ENCODE measurements around the gene ARHGAP24.
"Not testable (repeated sequence)": the region's sequence is repeated elsewhere in the genome, so short reads cannot be mapped to it uniquely, and the experiment has no call there.

ARHGAP24 gene

DNA sequence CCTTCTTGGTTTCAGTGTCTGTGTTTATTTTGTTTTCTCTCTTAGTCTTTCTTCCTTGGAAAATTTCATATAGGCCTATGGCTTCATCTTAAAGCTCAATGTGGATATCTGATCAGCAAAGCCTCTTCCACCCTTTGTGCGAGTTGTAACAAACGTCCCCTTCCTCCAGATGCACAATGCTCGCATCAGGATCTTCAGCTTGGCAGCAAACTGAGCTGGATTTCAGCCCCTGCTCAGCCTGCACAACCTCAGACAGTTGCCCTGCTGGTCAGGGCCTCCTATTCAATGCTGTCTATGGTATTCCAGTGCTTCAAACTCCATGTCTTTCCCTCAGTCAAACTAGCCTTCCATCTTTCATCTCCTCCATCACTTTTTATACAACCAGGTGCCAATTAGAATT lies 309.4 kb downstream of the ARHGAP24 start:
- DNase-seq = no peak

DNA sequence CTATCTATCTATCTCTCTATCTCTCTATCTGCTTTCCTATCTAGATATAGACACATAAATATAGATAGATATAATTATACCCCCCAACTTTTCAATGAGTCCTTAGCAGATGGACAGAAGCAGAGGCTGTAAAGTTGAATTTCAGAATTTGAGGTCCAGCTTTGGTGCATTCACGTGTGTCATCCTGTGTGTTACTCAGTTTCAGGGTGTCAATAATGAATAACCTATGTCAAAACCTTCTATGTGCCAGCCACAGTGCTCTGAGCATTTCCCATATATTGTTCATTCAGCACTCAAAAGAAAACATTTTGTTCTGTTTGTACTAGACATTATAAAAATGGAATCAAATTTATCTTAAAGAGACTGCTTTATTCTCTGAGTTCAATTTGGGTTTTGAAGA lies 310.0 kb downstream of the ARHGAP24 start:
- DNase-seq = no peak

DNA sequence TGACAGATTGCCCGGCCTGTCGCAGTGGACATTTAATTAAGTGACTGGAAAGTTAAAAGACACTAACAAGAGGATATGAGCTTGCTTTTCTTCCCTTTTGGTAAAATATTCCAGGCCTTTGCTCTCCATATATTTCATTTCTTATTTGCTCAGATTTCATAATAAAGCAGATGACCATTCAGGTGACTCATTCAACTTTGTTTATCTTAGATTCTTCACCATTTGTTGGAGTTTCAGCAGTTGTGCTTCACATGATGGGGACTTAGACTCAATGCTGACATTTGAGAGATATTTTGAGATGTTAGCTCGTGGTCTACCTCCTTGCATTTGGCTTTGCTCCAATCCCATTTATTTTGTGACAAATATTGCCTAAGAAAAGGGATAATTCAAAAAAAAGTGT lies 312.2 kb downstream of the ARHGAP24 start:
- DNase-seq = no peak

DNA sequence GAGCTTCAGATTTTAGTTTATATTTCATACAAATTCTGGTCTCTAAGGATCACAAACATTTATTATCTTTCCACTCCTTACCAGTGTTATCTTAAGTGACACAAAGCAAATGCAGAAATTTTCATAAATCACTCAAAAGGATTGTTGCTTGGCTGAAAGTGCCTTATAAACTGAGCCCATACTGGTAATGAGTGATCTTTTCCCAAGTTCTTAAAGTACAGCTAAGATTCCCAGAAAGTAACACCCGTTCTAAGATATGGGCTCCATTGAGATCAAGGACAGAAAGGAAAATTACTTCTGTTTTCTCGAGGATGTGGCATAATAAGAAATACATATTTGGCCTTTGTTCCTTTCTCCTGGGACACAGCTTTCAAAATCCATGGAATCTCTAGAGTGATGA lies 313.7 kb downstream of the ARHGAP24 start:
- DNase-seq = no peak

DNA sequence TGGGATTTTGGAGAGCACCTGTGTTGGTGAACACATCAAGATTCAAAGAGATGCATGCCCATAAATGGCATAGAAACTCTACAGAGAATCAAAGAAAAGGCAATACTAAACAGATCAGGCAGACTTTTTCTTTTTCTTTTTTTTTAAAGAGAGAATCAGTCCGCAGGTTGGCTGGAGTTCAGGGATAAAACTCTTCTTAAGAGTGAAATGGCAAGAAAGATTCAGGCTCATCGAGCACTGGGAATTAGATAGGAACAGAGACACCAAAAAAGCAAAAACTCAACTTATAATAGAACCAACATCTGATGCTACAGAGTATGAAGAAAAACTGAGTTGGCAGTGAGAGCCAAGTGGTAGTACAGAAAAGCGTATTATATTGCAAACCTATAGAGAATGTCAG lies 314.3 kb downstream of the ARHGAP24 start:
- no peak for DNase-seq

DNA sequence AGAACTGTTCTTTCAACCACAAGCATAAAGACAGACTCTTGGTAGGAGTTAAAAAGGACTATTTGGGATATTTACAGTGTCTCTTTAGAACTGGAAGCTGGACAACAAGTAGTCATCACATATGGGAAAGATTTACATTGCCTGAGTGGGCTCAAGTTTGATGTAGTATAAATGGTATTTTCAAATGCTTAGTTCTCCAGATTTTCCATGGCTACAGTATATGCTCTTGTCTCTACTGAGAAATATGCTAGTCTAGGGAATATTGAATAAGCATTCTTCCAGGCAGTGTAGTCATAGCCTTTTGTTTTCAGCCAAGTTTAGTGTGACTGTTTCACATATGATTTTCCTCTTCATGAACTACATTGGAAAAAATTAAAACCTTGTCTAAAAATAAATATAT lies 315.6 kb downstream of the ARHGAP24 start:
- no peak for DNase-seq

DNA sequence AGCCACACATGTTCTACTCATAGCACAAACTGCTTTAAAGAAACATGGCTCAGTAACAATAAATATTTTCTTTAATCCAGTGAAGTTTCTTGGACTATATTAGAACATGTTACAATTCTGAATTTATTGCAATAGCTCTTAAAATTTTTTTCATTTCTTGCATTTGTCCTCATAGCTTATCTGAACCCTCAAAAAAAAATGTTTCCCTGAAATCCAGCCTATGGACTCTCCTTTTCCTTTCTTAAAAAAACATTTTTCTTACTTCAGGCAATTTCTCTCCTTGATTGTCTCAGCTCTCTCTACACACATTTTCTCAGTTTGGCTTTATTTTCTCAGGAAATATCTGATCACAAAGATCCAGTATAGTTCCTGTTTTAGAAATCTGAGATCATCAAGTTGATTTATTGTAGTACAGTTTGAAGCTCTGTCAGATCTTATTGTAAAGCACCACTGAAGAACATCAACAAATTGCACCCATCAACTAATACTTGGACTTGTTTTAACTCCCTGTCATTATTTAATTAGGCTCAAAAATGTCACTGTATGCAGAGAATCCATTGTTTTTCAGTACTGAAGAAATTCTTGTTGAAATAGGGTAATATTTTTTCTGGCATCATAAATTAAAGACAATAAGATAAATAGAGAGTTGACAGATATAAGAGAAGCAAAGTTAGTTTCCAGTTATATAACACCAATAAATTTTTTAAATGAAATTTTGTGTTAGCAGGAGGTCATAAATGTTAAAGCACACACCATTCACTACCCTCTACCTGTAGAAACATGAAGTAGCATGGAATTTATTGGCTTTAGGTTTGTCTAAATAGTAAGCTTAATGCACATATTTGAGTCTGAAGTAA lies 317.7 kb downstream of the ARHGAP24 start:
- no peak for DNase-seq

DNA sequence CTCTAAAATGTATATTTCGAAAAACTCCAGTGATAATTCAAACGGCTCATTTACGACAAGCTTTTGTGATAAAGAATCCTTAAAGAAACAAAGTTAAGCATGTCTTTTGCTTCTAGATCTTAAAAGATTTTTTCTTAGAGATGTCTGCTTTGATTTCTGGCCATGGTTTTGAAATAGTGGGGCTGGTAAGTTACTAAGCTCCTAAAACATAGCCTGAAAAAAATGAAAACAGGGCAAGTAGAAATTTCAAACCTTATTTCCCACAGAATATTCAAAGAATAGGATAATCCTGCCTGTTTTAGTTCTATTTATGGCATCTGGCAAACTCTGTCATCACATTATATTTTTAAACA lies 318.3 kb downstream of the ARHGAP24 start:
- DNase-seq = no peak

DNA sequence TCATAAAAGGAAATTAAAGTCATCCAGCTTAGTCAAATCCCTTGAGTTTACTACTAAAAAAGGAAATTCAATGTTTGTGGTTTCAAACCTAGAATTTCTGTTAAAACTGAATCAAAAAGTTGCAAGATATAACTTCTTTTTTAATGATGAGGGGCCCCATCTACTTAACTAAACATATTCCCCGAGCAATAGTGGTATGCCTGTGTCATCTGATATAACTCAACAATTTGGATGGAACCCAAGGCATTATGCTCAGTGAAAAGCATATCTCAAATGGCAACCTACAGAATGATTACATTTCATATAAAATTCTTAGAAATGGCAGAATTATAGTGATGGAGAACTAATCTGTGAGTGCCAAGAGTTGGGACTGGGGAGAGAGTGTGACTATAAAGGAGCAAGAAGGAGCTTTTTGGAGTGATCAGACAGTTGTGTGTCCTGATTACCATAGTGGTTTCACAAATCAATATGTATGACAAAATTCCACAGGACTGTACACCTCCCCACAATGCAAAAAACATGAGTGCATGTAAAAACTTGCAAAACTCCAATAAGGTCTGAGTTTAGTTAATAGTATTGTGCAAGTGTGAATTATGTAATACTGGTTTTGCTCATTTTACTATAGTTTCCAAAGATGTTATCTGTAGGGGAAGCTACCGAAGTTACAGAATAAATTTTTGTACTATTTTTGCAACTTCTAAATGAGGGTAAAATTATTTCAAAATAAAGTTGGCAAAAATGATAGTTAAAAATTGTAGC lies 323.2 kb downstream of the ARHGAP24 start:
- no peak for DNase-seq

DNA sequence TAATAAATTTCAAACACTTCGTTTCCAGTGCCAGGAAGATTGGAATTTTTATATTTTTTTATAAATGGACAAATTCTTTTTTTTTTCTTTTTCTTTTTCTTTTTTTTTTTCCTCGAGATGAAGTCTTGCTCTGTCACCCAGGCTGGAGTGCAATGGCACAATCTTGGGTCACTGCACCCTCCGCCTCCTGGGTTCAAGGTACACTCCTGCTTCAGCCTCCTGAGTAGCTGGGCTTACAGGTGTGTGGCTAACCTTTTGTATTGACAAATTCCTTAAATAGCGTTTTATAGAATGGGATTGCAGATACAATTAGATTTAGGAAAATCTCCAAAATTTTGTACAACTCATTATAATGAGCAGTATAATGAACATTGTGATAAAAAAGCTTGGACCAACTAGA lies 328.9 kb downstream of the ARHGAP24 start:
- DNase-seq = no peak

DNA sequence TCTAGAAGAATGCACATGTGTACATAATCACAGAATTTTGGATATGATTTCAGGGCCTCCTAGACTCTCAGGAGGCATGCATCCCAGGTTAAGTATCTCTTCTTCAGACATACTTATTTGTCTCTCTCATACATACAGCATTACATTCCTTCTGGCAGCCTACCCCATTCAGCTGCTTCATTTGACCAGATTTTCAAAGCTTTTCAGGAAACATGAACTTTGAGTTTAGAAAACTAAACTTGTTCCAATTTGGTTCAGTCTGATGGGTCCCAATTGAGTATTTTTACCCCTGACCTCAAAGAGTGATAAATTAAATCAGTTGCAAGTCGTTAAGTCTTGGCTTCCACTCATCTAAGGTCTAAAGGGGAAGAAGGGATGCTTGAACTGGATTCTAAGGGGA lies 330.9 kb downstream of the ARHGAP24 start:
- DNase-seq = no peak

DNA sequence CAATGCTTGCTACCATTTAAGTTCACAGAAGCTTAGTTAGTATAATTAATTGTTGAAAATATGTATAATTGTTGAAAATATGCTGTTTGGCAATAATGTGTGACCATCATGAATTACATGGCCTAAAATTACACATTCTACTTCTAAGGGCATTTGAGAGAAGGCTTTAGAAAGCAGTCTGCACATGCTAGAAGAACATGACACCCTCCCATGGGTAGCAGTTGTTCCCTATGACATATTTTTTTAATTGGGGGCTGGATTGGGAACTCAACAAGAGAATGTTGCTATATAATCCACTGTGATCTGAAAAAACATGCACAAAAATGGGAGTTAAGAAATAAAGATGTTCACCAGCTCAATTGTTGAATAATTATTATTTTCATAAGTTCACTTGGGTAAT lies 331.4 kb downstream of the ARHGAP24 start:
- DNase-seq = no peak

DNA sequence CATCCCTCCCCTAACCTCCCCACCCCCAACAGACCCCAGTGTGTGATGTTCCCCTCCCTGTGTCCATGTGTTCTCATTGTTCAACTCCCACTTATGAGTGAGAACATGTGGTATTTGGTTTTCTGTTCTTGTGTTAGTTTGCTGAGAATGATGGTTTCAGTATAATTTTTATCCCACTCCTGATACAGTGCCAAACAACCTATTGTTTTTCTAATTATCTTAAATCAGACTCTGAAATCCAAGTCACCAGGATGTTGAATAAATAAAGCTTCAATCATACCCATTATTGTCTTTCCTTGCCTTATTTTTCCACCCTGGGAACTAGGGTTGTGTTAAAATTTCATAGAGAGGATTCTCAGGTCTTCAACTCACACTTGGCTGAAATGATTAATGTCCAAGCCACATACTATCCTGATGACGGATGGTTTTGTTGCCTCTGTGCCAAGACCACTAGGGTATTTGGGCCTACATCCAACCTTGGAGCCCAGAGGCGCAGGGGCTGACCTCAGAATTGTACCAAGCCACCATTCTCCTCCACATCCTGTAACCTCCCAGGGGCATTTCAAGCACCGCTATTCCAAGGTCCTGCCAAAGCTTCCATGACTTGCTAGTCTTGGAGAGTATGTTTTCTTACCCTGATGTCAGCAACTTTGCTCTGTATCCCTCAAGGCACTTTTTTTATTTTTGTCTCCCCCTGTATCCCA lies 332.4 kb downstream of the ARHGAP24 start:
- DNase-seq = no peak

DNA sequence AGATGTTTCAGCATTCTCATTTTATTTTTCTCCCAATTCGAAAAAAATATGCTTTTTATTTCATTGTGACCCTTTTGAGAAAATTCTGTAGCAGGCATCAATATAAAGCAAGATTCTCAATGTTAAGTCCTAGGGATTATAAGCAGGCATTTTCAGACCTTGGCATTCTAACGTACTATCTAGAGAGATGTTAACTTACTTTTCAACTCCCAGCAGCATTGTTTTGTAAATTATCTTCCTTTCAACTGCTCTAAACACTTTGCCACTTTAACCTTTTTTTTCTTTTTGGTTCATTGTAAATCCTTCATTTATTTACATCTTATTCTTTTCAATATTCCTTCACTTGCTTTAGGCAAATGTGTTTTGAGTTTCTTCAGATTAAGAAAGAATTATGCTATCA lies 333.2 kb downstream of the ARHGAP24 start:
- DNase-seq = no peak

DNA sequence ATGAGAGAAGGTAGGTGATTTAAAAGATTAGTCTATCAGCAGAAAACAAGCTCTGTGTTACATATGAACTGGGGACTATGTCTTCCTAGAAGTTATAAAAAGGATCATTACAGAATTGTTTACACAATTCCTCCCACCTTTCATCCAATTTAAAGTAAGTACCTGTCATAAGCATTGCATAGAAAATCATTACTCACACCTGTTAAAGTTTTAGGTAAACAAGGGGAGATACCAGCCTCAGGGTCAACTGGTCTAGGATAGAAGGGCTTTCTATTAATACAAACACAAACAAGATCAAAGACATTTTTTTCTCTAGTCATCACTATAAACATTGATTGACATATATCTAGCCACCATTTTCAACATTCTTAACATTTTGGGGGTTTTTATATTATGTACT lies 333.9 kb downstream of the ARHGAP24 start:
- no peak for DNase-seq

DNA sequence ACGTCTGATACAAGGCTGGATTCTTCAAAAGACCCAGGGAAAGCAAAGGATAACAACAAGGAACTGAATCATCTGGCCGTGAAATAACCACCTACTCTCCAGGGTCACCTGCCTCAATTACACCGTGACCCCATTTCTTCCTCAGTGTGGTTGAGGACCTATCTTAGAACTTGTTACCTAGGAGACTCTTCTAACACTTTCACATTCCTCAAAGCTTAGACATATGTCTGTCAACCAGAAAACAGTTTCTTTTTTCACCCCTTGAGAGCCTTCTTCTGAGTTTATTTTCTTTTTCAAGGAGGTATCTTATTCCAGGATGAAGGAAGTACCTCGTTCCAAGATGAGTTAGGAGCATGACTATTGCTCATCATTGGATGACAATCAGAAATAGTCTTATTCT lies 337.8 kb downstream of the ARHGAP24 start:
- DNase-seq = no peak

DNA sequence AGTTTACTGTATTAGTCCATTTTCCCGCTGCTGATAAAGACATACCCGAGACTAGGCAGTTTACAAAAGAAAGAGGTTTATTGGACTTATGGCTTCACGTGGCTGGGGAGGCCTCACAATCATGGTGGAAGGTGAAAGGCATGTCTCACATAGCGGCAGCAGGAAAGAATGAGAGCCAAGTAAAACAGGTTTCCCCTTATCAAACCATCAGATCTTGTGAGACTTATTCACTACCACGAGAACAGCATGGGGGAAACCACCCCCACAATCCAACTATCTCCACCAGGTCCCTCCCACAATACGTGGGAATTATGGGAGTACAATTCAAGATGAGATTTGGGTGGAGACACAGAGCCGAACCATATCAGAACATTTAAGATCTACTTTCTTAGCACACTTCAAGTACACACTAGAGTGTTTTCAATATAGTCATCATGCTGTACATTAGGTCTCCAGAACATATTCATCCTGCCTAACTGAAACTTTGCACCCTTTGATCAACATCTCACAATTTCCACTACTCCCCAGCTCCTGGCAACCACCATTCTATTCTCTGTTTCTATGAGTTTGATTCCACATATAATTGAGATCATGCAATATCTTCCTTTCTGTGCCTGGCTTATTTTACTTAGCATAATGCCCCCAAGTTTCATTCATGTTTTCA lies 341.0 kb downstream of the ARHGAP24 start:
- no peak for DNase-seq

DNA sequence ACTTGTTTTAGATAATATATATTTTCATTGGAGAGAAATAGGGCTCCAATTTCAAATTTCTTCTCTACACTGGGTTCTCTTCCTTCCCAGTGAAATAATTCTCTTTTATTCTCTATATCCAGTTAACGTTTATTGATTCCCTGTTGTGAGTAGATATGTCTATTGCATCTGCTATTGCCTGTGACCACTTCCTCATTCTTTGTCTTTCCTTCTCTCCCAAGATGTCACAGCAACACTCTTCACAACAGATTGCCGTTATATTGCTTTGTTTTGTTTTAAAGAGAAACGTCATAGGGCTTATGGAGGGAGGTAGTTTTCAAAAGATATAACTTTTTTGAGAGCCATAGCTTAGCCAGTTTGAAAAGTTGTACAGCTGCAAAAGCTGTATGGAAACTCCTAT lies 343.8 kb downstream of the ARHGAP24 start:
- DNase-seq = no peak

DNA sequence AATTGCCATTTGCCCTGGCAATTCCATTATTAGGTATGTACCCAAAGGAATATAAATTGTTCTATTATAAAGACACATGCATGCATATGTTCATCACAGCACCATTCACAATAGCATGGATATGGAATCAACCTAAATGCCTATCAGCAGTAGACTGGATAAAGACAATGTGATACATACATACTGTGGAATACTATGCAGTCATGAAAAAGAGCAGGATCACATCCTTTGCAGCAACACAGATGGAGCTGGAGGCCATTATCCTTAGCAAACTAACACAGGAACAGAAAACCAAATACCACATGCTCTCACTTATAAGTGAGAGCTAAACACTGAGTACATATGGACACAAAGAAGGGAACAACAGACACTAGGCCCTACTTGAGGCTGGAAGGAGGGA lies 345.2 kb downstream of the ARHGAP24 start:
- DNase-seq = not testable (repeated sequence)

DNA sequence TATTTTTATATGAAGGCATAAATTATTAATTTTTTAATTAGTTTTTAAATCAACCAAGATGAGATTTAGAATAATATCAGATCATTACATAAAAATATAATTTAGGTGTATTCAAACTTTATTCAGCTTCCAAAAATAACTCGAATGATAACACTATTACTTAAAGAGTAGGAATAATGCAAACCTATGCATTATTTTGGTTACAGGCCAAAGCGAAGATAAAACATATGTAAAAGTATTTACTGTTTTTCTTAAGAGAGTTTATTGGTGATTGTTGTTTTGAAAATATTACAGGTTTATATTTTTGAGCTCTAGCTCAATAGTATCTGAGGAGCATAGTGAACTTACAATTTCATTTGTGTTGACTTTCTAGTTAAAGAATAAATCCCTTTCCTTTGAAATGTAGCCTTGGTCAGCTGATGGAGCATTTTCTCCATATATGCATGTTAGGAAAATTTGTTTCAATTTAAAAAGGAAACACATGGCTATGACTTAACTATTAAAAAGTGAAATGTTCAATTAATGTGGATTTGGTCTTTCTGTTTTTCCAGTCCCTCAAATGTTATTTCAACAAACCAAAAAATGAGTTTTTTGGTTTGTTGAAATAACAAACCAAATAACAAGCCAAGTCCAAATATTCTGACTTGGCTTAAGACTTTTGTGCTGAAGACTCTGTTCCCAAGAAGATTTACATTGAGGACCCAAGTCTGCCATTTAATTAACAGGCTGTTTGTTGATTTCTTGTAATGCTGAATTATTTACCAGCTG lies 346.9 kb downstream of the ARHGAP24 start:
- DNase-seq = no peak

DNA sequence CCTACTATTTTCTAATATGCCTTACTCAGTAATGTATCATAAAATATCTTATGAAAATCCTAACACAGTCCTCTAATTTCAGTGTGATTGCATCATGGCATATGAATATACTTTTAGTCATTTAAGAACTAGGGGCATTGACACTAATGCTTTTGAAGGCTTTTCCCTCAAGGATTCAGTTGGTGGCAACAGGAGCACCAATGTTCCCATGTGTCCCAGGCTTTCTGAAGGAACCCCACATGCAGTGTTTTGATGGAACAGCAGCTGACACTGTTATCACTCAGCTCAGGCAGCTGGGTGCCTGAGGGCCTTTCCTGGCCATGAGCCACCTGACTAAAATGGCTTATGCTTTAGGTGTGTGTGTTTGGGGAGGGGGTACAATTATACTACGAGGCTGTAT lies 348.3 kb downstream of the ARHGAP24 start:
- no peak for DNase-seq

DNA sequence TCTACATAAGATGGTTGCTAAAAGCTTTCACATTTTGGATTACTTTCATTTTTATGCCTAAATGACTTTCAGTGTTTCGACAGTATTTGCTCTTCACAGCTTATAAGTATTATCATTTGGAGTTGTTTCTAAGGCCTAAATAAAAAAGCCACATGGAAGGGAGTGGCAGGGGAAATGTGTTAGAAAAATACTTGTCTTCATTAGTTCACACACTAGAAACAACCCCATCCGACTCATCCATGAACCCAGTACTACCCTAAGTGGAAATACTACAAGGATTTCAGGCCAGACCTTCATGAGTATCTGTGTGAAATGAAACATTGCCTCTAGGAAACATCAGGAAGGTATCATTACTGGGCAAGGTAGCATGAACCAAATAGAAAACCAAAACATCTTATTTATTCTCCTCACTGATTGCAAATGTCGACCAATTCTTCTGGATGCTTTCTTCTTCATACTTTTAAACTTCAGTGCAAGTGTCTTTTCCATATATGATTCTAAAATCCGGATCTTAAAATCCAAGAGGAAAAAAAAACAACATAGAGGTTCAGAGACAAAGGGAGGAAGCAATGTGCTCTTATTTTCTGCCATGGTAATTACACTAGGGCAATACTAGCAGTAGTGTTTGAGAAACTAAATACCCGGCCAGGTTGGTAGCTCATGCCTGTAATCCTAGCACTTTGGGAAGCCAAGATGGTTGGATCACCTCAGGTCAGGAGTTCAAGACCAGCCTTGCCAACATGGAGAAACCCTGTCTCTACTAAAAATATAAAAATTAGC lies 349.4 kb downstream of the ARHGAP24 start:
- no peak for DNase-seq
